ENCODE measurements around the gene WEE2.
"Not testable (repeated sequence)": the region's sequence is repeated elsewhere in the genome, so short reads cannot be mapped to it uniquely, and the experiment has no call there.

The WEE2 gene

DNA sequence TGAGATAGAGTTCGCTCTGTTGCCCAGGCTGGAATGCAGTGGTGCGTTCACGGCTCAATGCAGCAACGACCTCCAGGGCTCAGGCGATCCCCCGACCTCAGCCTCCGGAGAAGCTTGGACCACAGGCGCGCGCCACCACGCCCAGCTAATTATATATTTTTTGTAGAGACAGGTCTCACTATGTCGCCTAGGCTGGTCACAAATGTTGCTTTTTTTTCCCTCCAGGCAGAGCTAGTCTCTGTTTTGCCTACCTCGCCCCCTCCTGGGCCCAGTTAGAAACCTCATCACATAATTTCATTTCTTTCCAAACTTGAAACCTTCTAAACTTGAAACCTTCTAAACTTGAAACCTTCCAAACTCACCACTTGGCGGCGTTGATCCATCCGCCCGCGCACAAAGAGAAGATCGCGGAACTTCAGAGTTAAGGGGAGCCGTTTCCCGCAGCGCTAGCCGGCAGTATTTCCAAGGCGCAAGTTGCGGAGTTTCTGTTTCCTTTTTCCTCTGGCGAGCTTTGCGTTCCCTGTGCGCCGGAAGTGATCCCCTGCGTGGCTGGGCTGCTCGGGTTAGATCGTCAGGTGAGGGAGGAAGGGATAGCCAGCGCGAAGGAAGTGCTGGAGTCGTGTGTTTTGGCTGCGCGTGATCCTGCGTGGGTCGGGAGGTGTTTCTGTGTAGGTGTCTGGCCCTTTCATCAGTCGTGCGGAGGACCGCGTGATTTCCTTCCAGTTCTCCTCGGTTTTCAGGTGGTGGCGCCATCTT, 29.9 kb downstream of the WEE2 start, which contains the start of gene SSBP1:
Gene SSBP1, plus strand, starts transcription at position 523 of the 756 bp plus-strand sequence. CDS start 809 bp downstream, outside the sequence.
- in situ Hi-C loops (cut with MboI; ENCODE audit: low sequenced_read_pairs, unreplicated experiment), result loop anchor here (10.0 kb wide), 1 partner anchor 83 kb away; no protein-coding TSS in a partner anchor
- peak; percentile 85 for DNase-seq (ENCODE audit: low spot score)
- TF ChIP-seq, protein P1, sequence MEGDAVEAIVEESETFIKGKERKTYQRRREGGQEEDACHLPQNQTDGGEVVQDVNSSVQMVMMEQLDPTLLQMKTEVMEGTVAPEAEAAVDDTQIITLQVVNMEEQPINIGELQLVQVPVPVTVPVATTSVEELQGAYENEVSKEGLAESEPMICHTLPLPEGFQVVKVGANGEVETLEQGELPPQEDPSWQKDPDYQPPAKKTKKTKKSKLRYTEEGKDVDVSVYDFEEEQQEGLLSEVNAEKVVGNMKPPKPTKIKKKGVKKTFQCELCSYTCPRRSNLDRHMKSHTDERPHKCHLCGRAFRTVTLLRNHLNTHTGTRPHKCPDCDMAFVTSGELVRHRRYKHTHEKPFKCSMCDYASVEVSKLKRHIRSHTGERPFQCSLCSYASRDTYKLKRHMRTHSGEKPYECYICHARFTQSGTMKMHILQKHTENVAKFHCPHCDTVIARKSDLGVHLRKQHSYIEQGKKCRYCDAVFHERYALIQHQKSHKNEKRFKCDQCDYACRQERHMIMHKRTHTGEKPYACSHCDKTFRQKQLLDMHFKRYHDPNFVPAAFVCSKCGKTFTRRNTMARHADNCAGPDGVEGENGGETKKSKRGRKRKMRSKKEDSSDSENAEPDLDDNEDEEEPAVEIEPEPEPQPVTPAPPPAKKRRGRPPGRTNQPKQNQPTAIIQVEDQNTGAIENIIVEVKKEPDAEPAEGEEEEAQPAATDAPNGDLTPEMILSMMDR (IDR thresholded peaks at IDR 0.05; ENCODE audit: borderline replicate concordance, control extremely low read depth, extremely low read depth, insufficient read depth, missing control alignments), result peak; percentile 75

DNA sequence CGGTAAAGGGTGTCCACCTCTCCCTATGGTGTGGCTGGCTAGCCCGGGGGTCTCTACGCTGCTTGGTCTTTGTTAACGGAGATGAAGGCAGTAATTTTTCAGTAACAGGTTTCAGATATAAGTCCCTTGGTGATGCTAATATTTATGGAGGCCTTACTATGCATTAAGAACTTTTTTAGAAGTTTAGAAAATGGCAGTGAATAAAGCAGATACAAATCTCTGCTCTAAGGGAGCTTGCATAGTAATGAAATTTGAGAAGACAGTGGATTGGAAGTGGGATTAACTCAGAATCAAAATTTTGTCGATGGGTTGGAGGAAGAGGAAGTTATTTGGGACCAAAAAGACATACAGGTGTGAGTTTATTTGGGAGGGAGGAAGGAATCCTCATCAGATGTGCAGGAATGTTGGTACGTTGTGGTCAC, 30.4 kb downstream of the WEE2 start:
- TF ChIP-seq, protein P1 (IDR thresholded peaks at IDR 0.05; ENCODE audit: borderline replicate concordance, control extremely low read depth, extremely low read depth, insufficient read depth, missing control alignments), result no peak
- no peak for DNase-seq (ENCODE audit: low spot score)
- in situ Hi-C loops (cut with MboI; ENCODE audit: low sequenced_read_pairs, unreplicated experiment), result loop anchor here (10.0 kb wide), 1 partner anchor 84 kb away; no protein-coding TSS in a partner anchor

DNA sequence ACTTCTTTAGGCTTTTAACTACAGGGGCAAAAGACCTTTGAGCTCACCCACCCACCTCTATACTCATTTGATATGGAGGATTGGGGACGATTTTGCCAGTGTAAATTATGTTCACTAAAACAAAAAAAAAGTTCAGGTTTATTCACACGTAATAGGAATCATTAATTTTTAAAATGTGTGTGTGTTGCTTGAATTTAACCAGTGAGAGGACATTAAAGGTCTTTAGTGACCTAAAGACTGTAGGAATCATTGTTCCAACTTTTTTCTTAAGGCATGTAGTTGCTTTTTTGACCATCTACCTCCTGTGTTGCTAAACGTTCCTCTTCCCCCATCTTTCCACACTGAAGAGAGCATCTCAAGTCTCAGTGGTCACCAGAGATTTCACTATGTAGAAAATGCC, 31.1 kb downstream of the WEE2 start:
- TF ChIP-seq, protein P1 (IDR thresholded peaks at IDR 0.05; ENCODE audit: borderline replicate concordance, control extremely low read depth, extremely low read depth, insufficient read depth, missing control alignments), result no peak
- DNase-seq (ENCODE audit: low spot score), result no peak
- in situ Hi-C loops (cut with MboI; ENCODE audit: low sequenced_read_pairs, unreplicated experiment), result loop anchor here (10.0 kb wide), 1 partner anchor 84 kb away; no protein-coding TSS in a partner anchor

DNA sequence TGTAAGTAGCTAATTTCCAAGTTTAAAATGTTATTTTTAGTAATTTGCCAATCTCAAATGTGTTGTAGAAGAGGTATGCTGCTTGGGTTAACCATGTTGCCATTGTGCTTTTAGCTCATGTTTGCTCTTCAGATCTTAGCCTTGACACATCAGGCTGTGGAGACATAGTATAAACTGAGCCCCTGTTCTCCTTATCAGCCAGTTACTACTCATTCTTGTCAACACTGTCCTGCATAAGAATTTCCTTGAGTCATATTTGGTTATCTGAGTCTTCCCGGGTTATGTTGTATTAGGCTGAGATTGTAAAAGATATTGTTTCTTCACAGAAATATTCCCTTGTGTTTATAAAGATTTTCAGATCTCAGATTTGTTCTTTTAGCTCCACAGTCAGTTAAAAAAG, 34.1 kb downstream of the WEE2 start:
- TF ChIP-seq, protein P1 (IDR thresholded peaks at IDR 0.05; ENCODE audit: borderline replicate concordance, control extremely low read depth, extremely low read depth, insufficient read depth, missing control alignments), result no peak
- DNase-seq (ENCODE audit: low spot score), result no peak
- in situ Hi-C loops (cut with MboI; ENCODE audit: low sequenced_read_pairs, unreplicated experiment), result no loop called here

DNA sequence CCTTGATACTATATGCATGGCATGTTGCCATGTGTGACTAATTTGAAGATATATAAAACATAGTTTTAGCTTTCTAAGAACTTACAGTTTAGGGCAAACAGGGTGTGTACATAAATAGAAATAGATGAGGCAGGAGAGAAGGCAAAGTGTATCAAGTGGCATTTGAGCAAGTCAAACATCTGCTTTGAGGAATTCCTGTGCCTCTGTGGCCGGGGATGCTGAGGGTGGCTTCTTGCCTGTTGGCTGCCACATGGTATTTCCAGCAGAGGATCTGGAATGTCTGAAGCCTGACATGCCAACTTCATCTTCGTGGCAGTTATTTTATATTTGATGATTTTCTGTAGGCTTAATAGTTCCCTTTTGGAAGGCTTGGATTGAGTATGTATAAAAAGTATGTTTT, 36.0 kb downstream of the WEE2 start:
- in situ Hi-C loops (cut with MboI; ENCODE audit: low sequenced_read_pairs, unreplicated experiment), result no loop called here
- DNase-seq (ENCODE audit: low spot score), result no peak
- TF ChIP-seq, protein P1 (IDR thresholded peaks at IDR 0.05; ENCODE audit: borderline replicate concordance, control extremely low read depth, extremely low read depth, insufficient read depth, missing control alignments), result no peak

DNA sequence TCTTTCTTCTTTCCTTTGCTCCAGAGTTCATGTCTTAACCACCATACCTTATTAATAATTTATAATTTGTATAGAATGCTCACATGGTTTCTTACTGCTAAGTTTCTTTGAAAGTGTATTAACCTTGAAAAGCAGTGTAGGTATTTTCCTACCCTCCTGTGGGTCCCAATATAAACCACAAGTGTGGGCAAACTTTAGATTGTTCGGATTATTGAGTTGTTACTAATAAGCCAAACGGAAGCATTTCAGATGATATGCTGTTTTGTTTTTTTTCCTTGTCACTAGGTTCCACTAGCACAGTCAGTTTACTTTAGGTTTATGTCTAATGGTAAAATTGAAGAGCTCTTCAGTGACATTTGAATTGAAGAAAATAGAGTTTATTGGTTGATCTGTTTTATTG, 40.2 kb downstream of the WEE2 start:
- in situ Hi-C loops (cut with MboI; ENCODE audit: low sequenced_read_pairs, unreplicated experiment), result no loop called here
- DNase-seq (ENCODE audit: low spot score), result no peak
- TF ChIP-seq, protein P1 (IDR thresholded peaks at IDR 0.05; ENCODE audit: borderline replicate concordance, control extremely low read depth, extremely low read depth, insufficient read depth, missing control alignments), result no peak

DNA sequence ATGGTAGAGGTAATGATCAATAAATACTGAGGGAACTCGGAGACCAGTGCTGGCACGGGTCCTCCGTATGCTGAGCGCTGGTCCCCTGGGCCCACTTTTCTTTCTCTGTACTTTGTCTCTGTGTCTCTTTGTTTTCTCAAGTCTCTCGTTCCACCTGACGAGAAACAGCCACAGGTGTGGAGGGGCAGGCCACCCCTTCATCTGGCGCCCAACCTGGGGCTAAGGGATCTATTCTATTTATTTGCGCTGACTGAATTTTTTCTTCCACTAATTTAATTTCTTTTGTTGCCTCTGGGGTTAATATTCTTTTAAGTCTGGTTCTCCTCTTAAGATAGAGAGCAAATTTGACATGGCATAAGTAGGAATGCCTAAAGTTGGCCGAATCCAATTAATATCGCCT, 43.8 kb downstream of the WEE2 start:
- in situ Hi-C loops (cut with MboI; ENCODE audit: low sequenced_read_pairs, unreplicated experiment); DNase-seq (ENCODE audit: low spot score): not testable (repeated sequence)
